Mesendoderm (in vitro differentiated cells): ENCODE measurements around the gene MTG1.

ENCODE experiments used
- DNase-seq: peaks from one replicate; pipeline ENCODE4 v3.0.0; 2013
- H2AK5ac ChIP-seq: 2 replicates; pipeline ENCODE4 v1.6.1; 2013; ENCODE audit warnings: low read length, inconsistent platforms
- H2BK120ac ChIP-seq: 2 replicates; pipeline ENCODE4 v1.6.1; 2013; ENCODE audit warnings: low read depth, mild to moderate bottlenecking, low read length, moderate library complexity, mixed read lengths
- H2BK15ac ChIP-seq: replicated peaks from 2 replicates; pipeline ENCODE4 v1.6.1; 2013; ENCODE audit warnings: low read depth, mild to moderate bottlenecking, moderate library complexity
- H2BK5ac ChIP-seq: 2 replicates; pipeline ENCODE4 v1.6.1; 2013; ENCODE audit warnings: low read length, inconsistent platforms
- H3K18ac ChIP-seq: 2 replicates; pipeline ENCODE4 v1.6.1; 2013; ENCODE audit warnings: mild to moderate bottlenecking, low read length, mixed read lengths
- H3K23ac ChIP-seq: one replicate; pipeline ENCODE4 v1.6.1; 2013; ENCODE audit warnings: low read length
- H3K27ac ChIP-seq: 2 replicates; pipeline ENCODE4 v1.5.1; 2013; ENCODE audit warnings: low read depth, mild to moderate bottlenecking, inconsistent platforms, low read length, moderate library complexity
- H3K27me3 ChIP-seq: 2 replicates; pipeline ENCODE4 v1.6.1; 2013; ENCODE audit warnings: low read length, control low read depth, mild to moderate bottlenecking, inconsistent platforms; ENCODE audit not compliant: insufficient read depth, poor library complexity
- H3K36me3 ChIP-seq: 2 replicates; pipeline ENCODE4 v1.6.1; 2013; ENCODE audit warnings: low read length, inconsistent platforms; ENCODE audit not compliant: control insufficient read depth, insufficient read depth
- H3K4ac ChIP-seq: one replicate; pipeline ENCODE4 v1.6.1; 2013; ENCODE audit warnings: low read depth, mild to moderate bottlenecking, low read length, moderate library complexity
- H3K4me1 ChIP-seq: 2 replicates; pipeline ENCODE4 v1.6.1; 2013; ENCODE audit warnings: low read depth, low read length, inconsistent platforms; ENCODE audit not compliant: control insufficient read depth
- H3K4me2 ChIP-seq: 2 replicates; pipeline ENCODE4 v1.6.1; 2013; ENCODE audit warnings: low read length
- H3K4me3 ChIP-seq: 2 replicates; pipeline ENCODE4 v1.5.1; 2013; ENCODE audit warnings: mild to moderate bottlenecking, low read length
- H3K56ac ChIP-seq: one replicate; pipeline ENCODE4 v1.6.1; 2013; ENCODE audit warnings: low read length
- H3K79me1 ChIP-seq: 2 replicates; pipeline ENCODE4 v1.6.1; 2013; ENCODE audit warnings: low read length, inconsistent platforms
- H3K79me2 ChIP-seq: 2 replicates; pipeline ENCODE4 v1.6.1; 2013; ENCODE audit warnings: mild to moderate bottlenecking, low read length; ENCODE audit not compliant: control insufficient read depth, insufficient read depth
- H3K9ac ChIP-seq: 2 replicates; pipeline ENCODE4 v1.6.1; 2013; ENCODE audit warnings: low read length, inconsistent platforms
- H4K5ac ChIP-seq: one replicate; pipeline ENCODE4 v1.6.1; 2013; ENCODE audit warnings: low read length
- H4K8ac ChIP-seq: one replicate; pipeline ENCODE4 v1.6.1; 2013; ENCODE audit warnings: low read depth, mild to moderate bottlenecking, control low read depth, low read length, moderate library complexity
- WGBS: extraction: QIAGEN DNeasy Blood & Tissue Kit; methylation state at CpG from one replicate; pipeline ENCODE4 v1.1.7; 2013; ENCODE audit warnings: low lambda C conversion rate, missing lambda C conversion rate; ENCODE audit not compliant: insufficient coverage; ENCODE audit errors: extremely low coverage; 5-methylcytosine and 5-hydroxymethylcytosine counted together

The MTG1 gene

DNA sequence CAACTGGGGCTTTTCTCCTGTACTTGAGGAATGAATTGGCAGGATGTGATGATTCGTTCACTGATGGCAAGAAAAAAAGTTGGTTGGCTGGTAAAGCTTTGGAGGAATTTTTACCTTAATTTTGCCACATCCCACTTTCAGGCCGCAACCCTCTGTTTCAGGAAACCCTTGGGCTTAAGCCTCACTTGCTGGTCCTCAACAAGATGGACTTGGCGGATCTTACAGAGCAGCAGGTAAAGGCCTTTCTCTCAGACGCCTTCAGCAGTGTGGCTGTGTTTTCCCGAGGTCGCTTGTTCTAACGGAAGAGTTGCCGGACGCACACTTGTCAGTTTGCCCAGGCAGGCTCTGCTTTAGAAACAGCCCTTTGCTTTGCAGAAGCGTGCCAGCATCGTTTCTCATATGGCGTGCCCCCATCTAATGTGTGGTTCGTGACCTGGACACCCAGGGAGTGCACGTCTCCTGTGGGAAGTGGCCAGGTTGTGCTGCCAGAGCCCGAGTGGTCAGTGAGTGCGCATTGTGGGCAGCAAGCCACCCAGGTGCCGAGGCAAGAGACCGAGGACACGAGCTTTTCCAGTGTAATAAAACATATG is 2.2 kb downstream of the MTG1 start:
- no peak overlapping the region for H2BK15ac ChIP-seq
- H3K4ac ChIP-seq: no peak overlapping the region
- no peak for DNase-seq
- no peak overlapping the region for H4K8ac ChIP-seq
- no peaks in the 10 kb centered on the region for H3K4me1 ChIP-seq
- H3K79me2 ChIP-seq: peaks cover 14% of the 10 kb centered on the region
- H2BK5ac ChIP-seq: no peak overlapping the region
- H3K4me3 ChIP-seq: no peak overlapping the region
- H2BK120ac ChIP-seq: no peak overlapping the region
- H2AK5ac ChIP-seq: no peak overlapping the region
- peaks cover 14% of the 10 kb centered on the region for H3K79me1 ChIP-seq
- peaks cover 9% of the 10 kb centered on the region for H3K36me3 ChIP-seq
- no CpG with 5 or more reads among the region's 19 CpGs for WGBS
- H3K56ac ChIP-seq: no peak overlapping the region
- no peak overlapping the region for H3K18ac ChIP-seq
- no peak overlapping the region for H4K5ac ChIP-seq
- no peak overlapping the region for H3K4me2 ChIP-seq
- H3K27ac ChIP-seq: no peak overlapping the region
- H3K9ac ChIP-seq: no peak overlapping the region
- no peaks in the 10 kb centered on the region for H3K27me3 ChIP-seq
- no peak overlapping the region for H3K23ac ChIP-seq

DNA sequence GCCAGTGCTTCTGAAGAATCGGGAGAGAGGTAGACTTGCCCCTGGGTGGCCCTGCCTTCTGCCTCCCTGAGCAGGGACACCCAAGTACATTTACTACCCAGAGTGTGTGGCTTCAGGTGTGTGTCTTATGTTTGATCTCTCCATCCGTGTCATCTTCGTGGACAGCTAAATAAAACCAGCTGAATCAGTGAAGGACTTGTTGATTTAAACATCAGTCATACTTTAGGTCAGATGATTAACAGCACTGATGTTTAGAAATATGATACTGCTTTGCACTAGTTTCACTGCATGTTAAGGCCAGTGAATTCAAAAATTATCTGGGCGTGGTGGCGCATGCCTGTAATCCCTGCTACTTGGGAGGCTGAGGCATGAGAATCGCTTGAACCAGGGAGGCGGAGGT is 4.0 kb downstream of the MTG1 start:
- no peak overlapping the region for H2AK5ac ChIP-seq
- H3K27ac ChIP-seq: no peak overlapping the region
- no peak overlapping the region for H3K23ac ChIP-seq
- no peak overlapping the region for H2BK120ac ChIP-seq
- H2BK5ac ChIP-seq: no peak overlapping the region
- peaks cover 11% of the 10 kb centered on the region for H3K36me3 ChIP-seq
- H3K4ac ChIP-seq: no peak overlapping the region
- no peaks in the 10 kb centered on the region for H3K27me3 ChIP-seq
- no peak for DNase-seq
- no CpG with 5 or more reads among the region's 7 CpGs for WGBS
- no peak overlapping the region for H2BK15ac ChIP-seq
- H4K5ac ChIP-seq: no peak overlapping the region
- no peak overlapping the region for H3K4me2 ChIP-seq
- H3K79me2 ChIP-seq: peaks cover 14% of the 10 kb centered on the region
- no peak overlapping the region for H4K8ac ChIP-seq
- H3K9ac ChIP-seq: no peak overlapping the region
- H3K79me1 ChIP-seq: peaks cover 14% of the 10 kb centered on the region
- no peak overlapping the region for H3K4me3 ChIP-seq
- H3K18ac ChIP-seq: no peak overlapping the region
- no peak overlapping the region for H3K56ac ChIP-seq
- no peaks in the 10 kb centered on the region for H3K4me1 ChIP-seq

DNA sequence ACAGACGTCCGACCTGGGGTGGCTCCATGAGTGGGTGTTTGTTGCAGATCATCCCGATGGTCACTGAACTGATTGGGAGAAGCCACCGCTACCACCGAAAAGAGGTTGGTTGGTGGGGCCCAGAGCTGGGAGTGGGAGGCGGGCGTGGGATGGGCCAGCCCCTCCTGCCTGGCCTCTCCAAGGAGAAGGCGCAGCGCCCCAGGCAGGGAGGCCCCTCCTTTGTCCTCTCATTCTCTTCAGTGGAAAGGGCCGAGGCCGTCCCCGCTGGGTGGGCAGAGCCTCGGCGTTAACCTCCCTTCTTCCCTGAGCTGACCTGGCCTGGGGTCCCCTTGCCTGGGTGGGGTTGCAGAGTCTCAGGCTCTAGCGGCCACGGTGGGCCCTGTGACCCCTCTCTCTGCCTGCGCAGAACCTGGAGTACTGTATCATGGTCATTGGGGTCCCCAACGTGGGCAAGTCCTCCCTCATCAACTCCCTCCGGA is 5.2 kb downstream of the MTG1 start:
- H4K8ac ChIP-seq: no peak overlapping the region
- H2BK15ac ChIP-seq: no peak overlapping the region
- no CpG with 5 or more reads among the region's 19 CpGs for WGBS
- H3K27ac ChIP-seq: no peak overlapping the region
- no peak overlapping the region for H3K4me3 ChIP-seq
- H3K4ac ChIP-seq: no peak overlapping the region
- peaks cover 12% of the 10 kb centered on the region for H3K36me3 ChIP-seq
- no peak overlapping the region for H2AK5ac ChIP-seq
- H3K56ac ChIP-seq: no peak overlapping the region
- H3K4me2 ChIP-seq: no peak overlapping the region
- H4K5ac ChIP-seq: no peak overlapping the region
- H2BK5ac ChIP-seq: no peak overlapping the region
- no peaks in the 10 kb centered on the region for H3K4me1 ChIP-seq
- H3K9ac ChIP-seq: no peak overlapping the region
- H3K27me3 ChIP-seq: no peaks in the 10 kb centered on the region
- H3K79me1 ChIP-seq: peaks cover 14% of the 10 kb centered on the region
- H3K79me2 ChIP-seq: peaks cover 14% of the 10 kb centered on the region
- DNase-seq: no peak
- no peak overlapping the region for H3K23ac ChIP-seq
- H2BK120ac ChIP-seq: no peak overlapping the region
- no peak overlapping the region for H3K18ac ChIP-seq

DNA sequence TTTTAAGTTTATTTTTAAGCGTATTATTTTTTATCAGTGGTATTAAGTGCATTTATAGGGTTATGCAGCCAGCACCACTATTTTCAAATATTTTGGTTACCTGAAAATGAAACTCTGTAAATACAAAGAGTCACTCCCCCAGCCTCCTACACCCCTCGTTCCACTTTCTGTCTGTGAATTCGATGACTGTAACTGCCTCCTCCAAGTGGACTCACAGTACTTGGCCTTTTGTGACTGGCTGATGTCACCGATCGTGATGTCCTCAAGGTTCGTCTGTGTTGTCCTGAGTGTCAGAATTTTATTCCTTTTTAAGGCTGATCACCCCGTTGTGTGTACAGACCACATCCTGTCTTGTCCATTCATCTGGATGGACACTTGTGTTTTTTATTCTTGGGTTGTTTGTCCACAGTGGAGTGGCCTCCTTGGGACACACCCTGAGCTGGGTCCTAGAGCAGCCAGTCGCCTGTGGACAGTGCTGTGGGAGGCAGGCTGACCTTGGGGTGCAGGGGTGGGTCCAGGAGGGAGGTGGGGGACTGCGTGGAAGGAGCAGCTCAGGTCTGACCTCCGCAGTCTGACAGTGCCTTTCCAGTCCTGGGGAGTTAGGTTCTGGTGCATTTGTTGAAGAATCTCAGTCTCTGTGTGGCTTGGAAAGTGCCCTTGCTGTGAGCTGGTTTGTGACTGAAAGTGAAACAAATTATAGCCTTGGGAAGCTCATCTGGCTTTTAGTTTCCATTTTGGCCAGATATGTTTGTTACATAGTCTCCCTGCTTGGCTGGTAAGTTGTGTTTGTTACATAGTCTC is 6.9 kb downstream of the MTG1 start:
- no peak overlapping the region for H2BK5ac ChIP-seq
- H3K36me3 ChIP-seq: peaks cover 12% of the 10 kb centered on the region
- no CpG with 5 or more reads among the region's 10 CpGs for WGBS

DNA sequence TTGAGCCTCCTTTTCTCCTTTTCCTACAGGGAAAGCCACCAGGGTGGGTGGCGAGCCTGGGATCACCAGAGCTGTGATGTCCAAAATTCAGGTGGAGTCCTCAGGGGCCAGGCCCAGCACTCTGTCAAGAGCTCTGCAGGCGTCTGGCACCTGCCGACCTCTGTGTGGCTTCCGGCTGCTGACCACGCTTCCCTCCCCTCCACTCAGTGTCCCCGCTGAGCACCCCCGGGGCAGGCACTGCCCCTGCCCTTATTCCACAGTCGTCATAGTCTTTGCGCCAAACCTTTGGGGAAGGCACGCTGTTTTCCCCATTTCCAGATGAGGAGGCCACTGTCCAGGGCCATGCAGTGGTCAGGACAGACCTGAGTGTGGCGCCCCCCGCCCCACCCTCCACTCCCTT is 7.5 kb downstream of the MTG1 start:
- H3K79me1 ChIP-seq: peaks cover 4% of the 10 kb centered on the region
- H3K4me3 ChIP-seq: no peak overlapping the region
- H3K27ac ChIP-seq: no peak overlapping the region
- H2BK5ac ChIP-seq: no peak overlapping the region
- no peak overlapping the region for H3K56ac ChIP-seq
- peaks cover 12% of the 10 kb centered on the region for H3K36me3 ChIP-seq
- no peak for DNase-seq
- no peaks in the 10 kb centered on the region for H3K4me1 ChIP-seq
- no peak overlapping the region for H3K23ac ChIP-seq
- H4K8ac ChIP-seq: no peak overlapping the region
- no peaks in the 10 kb centered on the region for H3K27me3 ChIP-seq
- H3K4me2 ChIP-seq: no peak overlapping the region
- H2BK15ac ChIP-seq: no peak overlapping the region
- no peak overlapping the region for H2AK5ac ChIP-seq
- WGBS: no CpG with 5 or more reads among the region's 12 CpGs
- no peak overlapping the region for H3K4ac ChIP-seq
- H2BK120ac ChIP-seq: no peak overlapping the region
- no peak overlapping the region for H4K5ac ChIP-seq
- H3K9ac ChIP-seq: no peak overlapping the region
- H3K79me2 ChIP-seq: peaks cover 2% of the 10 kb centered on the region
- no peak overlapping the region for H3K18ac ChIP-seq

More for the DNA sequence above, 6.9 kb downstream of the MTG1 start:
- DNase-seq: no peak
- H3K23ac ChIP-seq: no peak overlapping the region
- H3K4me1 ChIP-seq: no peaks in the 10 kb centered on the region
- no peak overlapping the region for H3K27ac ChIP-seq
- no peak overlapping the region for H3K4me3 ChIP-seq
- no peak overlapping the region for H2BK120ac ChIP-seq
- H2AK5ac ChIP-seq: no peak overlapping the region
- H4K8ac ChIP-seq: no peak overlapping the region
- no peak overlapping the region for H3K9ac ChIP-seq
- no peak overlapping the region for H2BK15ac ChIP-seq
- H3K79me2 ChIP-seq: peaks cover 3% of the 10 kb centered on the region
- H3K56ac ChIP-seq: no peak overlapping the region
- H3K4me2 ChIP-seq: no peak overlapping the region
- H3K27me3 ChIP-seq: no peaks in the 10 kb centered on the region
- no peak overlapping the region for H3K4ac ChIP-seq
- no peak overlapping the region for H3K18ac ChIP-seq
- H3K79me1 ChIP-seq: peaks cover 6% of the 10 kb centered on the region
- H4K5ac ChIP-seq: no peak overlapping the region
